Activated T-cell treated with anti-CD3 and anti-CD28 coated beads for 1 hour (primary cell): ENCODE measurements around the gene OTOL1.
"Not testable (repeated sequence)": the region's sequence is repeated elsewhere in the genome, so short reads cannot be mapped to it uniquely, and the experiment has no call there.

ENCODE experiments used
- DNase-seq: peaks from one replicate; pipeline ENCODE4 v3.0.0-alpha.2; 2020; ENCODE audit warnings: low read depth

The OTOL1 gene

DNA sequence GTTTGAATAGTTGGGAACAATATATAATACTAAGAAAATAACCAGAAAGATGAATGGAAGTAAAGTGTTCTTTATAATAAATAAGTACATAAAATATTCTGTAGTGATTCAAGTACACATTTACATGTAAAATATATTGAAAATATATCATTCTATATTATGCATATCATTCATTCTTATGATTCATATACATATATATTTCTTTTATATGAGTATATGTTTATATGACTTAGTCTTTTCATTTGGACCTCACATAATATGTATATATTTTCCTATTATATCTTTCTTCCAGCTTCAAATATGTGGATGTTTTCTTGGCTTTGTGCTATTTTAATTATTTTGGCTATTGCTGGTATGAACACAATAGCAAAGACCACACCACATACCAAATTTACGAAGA, at the start of gene OTOL1:
Gene OTOL1, plus strand, starts transcription at position 301 of the 400 bp plus-strand sequence. Its CDS starts 0 bp downstream, at position 301.
- no peak for DNase-seq

DNA sequence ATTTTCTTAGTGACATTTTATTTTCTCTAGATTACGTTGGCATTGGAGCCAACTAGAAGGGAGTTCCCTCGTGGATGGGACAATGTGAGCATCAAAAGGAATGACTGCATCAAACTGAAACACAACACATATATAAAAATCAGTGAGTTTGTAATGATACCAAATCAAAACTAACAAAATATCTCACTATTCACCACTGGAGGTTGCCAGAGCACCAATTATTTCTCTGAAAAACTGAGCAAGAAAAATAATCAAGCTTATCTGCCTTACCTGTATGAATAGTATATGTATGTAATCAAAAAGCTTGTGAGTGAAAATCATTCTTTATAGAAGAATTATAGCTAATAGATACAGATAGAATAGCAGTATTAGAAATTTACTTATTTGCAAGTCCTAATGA, 46.8 kb upstream of the OTOL1 start:
- no peak for DNase-seq

GRCh38 chr3:161452179-161452578, 44.4 kb upstream of the OTOL1 start:
- DNase-seq = no peak

GRCh38 chr3:161454615-161455014, 42.0 kb upstream of the OTOL1 start:
- no peak for DNase-seq

DNA sequence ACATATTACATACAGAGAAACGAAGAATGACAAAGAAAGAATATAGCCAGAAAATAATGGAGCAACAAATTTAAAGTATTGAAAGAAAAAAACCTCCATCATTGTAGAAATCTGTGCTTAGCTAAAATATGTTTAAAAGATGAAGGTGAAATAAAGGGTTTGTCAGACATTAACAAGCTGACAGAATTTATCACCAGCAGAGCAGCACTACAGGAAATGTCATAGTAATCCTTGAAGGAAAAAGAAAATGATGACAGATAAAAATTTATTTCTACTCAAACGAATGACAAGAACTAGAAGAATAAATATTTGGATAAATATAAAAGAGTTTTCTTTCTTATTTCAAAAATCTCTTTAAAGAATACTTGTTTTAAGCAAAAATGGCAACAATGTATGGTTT, 40.6 kb upstream of the OTOL1 start:
- no peak for DNase-seq

GRCh38 chr3:161462138-161462537, 34.5 kb upstream of the OTOL1 start:
- no peak for DNase-seq

DNA sequence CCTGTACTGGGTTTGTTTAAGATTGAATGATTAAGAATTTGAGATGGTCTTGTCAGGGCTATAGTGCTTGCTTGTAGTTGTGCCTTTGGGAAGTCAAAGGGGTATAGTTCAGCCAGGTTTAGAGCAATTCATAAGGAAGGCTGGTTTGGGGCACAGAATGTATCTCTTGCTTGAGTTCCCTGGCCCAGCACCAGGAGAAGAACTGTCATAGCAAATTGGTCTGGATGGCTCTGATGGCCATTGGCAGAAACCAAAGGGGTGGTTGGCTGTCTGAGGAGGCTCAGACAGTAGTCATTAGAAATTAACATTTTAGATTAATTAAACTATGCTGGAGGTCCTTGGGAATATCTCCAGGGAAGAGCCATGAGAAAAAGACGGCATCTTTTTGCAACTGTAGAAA, 25.4 kb upstream of the OTOL1 start:
- DNase-seq = no peak

DNA sequence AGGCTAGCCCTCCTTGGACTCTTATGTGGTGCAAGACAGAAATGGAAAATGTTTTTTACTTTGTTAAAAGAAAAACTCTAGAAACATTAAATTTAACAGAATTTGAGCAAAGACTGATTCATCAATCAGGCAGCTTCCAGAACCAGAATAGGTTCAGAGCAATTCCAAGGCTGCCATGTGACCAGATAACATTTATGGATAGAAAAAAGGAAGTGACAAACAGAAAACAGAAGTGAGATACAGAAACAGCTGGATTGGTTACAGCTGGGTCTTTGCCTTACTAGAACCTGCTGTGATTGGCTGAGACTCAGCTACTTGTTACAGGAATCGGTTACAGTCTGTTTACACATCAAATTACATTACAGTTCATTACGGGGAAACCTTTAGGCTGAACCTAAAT, 22.5 kb upstream of the OTOL1 start:
- DNase-seq = no peak

DNA sequence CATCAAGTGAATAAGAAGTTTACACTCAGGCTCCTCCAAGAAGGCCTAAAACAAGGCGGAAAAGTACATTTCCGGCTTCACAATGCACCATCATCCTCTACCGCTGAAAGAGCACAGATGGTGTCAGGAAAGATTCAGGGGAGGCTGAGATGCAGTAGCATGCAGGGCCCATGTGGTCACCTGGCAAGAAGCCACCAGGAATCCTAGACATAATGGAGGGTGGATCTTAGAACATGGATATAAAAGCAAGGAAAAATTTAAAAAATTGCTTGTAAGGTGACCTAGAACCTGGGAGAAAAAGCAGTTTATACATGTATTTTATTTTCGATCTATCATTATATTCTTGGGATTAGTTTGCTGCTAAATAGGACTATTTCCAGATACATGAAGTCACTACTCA, 21.9 kb upstream of the OTOL1 start:
- DNase-seq = no peak

DNA sequence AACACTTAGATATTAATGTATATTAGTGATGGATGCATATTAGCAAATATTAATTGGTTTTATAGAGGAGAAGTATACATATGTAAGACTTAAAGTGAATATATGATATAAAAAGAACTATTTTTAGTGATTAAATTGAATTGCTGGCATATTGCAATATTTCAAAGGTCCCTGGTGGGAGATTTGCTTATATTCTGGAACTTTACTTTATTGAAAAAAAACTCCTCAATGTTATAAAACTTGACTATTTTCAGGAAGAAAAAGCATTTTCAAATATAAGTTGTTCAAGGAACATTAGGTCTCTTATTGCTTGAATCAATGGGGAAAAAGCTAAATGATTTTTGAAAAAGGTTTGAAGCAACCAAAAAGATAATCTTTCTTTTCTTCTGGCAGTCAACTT, 21.4 kb upstream of the OTOL1 start:
- DNase-seq = no peak

DNA sequence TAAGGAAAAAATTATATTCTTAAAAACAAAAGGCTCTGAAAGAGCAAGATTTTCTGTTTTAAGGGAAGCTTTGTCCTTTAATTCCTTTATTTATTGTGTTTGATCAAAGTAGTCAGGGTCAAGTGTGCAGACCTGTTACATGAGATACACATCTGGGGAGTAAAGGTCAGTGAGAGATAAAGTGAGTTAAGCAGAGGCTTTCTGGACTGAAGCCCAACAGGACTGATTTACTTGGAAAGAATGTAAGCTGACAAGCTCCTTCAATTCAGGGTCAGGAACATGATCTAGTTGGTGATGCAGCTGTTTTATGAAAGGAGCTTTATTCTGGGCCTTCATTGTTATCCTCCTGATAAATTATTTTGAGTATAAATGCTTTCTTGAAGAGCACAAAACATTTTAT, 20.7 kb upstream of the OTOL1 start:
- no peak for DNase-seq

GRCh38 chr3:161484226-161484625, 12.4 kb upstream of the OTOL1 start:
- no peak for DNase-seq

DNA sequence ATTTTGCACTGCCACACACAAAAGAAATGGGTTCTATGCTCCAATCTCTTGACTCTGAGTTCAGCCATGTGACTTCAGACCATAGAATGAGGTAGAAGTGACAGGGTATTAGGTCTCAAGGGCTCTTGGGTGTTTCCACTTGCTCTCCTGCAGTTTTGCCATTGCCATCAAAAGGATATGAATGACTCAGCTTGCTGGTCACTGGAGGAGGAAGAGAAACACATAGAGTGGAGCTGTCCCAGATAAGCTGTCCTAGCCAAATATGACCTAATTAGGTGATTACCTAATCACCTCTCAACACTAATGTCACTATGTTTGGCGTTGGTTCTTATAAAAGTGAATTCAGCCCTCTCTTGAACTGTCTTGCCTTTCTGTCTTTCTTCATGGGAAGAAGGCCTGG, 8.3 kb upstream of the OTOL1 start:
- DNase-seq = not testable (repeated sequence)

GRCh38 chr3:161489395-161489794, 7.2 kb upstream of the OTOL1 start:
- no peak for DNase-seq

DNA sequence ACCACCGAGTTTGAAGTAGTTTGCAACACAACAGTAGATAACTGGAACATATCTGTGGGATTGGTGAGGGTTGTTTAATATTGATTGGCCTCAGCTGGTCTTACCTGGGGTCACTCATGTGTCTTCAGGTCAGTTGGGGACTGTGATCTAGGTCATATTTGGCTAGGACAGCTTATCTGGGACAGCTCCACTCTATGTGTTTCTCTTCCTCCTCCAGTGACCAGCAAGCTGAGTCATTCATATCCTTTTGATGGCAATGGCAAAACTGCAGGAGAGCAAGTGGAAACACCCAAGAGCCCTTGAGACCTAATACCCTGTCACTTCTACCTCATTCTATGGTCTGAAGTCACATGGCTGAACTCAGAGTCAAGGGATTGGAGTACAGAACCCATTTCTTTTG, 5.8 kb upstream of the OTOL1 start:
- not testable (repeated sequence) for DNase-seq

GRCh38 chr3:161498259-161498921, 1.8 kb downstream of the OTOL1 start:
- no peak for DNase-seq

- no peak for DNase-seq
These were observed 3.6 kb downstream of the OTOL1 start for GRCh38 chr3:161500068-161500796.

DNA sequence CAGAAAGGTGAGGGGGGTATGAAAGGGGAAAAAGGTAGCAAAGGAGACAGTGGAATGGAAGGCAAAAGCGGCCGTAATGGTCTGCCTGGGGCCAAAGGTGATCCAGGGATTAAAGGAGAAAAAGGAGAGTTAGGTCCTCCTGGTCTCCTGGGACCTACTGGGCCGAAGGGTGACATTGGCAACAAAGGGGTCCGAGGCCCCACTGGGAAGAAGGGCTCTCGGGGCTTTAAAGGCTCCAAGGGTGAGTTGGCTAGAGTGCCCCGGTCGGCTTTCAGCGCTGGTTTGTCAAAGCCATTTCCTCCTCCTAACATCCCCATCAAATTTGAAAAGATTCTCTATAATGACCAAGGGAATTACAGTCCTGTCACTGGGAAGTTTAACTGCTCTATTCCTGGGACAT, 6.7 kb downstream of the OTOL1 start:
- no peak for DNase-seq

GRCh38 chr3:161508852-161509477, 12.4 kb downstream of the OTOL1 start:
- no peak for DNase-seq

- no peak for DNase-seq
These were observed 14.1 kb downstream of the OTOL1 start for GRCh38 chr3:161510510-161511260.

DNA sequence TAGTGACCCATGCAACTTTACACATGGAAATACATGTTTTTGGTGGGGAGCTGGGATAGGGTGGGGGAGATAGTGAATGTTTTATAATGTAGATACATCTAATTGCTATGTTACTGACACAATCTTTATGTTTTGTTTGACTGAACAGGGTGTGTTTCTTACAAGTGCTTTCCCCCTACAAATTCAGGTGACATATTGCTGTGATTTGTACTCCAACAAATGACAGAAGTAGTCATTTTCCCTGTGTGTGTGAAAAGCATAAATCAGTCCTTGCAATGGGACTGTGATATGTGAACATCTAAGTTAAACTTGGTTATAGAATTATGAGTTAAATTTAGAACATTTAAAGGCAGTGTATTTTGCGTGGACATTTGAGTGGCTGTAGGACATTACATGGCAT, 27.3 kb downstream of the OTOL1 start:
- DNase-seq = no peak

GRCh38 chr3:161531930-161532329, 35.3 kb downstream of the OTOL1 start:
- DNase-seq = no peak

GRCh38 chr3:161540594-161540993, 44.0 kb downstream of the OTOL1 start:
- DNase-seq = no peak
